Cardiac fibroblast (primary cell): ENCODE results near the gene TUB.

Source experiments
- DNase-seq, 2 donors: peaks; one replicate each; pipeline versions ENCODE4 v3.0.0 to v3.0.0-alpha.2; 2010; ENCODE audit warnings: low read depth in 2 of 2
- H3K4me3 ChIP-seq, 2 donors: replicated peaks in 1 of 2; 1 replicate in 1 of 2; 2 replicates in 1 of 2; pipeline ENCODE4 v1.5.1; 2011; ENCODE audit warnings: low read depth in 2 of 2, low read length in 2 of 2, mild to moderate bottlenecking in 2 of 2, moderate library complexity in 1 of 2
- TF ChIP-seq, protein P1 (sequence below): IDR thresholded peaks from one replicate; pipeline ENCODE4 v1.5.1; 2011; ENCODE audit warnings: low read depth, mild to moderate bottlenecking, low read length, inconsistent platforms

Gene TUB

DNA sequence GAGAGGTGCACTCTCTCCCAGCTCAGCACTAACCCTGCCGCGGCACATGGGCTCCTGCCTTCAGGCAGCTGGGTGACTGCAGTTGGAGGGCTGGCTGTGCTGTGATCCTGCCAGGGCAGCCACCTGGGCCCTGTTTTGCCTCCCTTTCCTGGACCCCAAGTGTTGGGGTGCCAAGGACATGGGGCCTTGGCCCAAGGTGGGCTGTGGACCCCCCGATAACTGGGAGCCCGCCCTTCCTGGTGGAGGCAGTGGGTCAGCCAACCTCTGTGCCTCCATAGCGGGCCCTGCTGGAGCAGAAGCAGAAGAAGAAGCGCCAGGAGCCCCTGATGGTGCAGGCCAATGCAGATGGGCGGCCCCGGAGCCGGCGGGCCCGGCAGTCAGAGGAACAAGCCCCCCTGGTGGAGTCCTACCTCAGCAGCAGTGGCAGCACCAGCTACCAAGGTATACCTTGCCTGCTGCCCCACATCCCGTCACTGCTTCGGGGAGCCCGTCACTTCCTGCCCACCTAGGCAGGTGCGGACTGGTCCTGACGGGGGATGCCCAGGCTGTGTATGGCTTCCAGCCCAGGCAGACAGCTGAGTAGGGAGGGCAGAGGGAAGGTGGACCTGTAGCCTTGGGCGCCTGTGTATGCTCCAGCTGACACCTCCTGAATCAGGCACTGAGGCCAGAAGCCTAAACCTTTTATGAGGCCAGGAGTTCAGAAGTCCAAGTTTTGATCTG lies 8.9 kb downstream of the TUB start:
- no peak overlapping the region for H3K4me3 ChIP-seq
- TF ChIP-seq, protein P1, sequence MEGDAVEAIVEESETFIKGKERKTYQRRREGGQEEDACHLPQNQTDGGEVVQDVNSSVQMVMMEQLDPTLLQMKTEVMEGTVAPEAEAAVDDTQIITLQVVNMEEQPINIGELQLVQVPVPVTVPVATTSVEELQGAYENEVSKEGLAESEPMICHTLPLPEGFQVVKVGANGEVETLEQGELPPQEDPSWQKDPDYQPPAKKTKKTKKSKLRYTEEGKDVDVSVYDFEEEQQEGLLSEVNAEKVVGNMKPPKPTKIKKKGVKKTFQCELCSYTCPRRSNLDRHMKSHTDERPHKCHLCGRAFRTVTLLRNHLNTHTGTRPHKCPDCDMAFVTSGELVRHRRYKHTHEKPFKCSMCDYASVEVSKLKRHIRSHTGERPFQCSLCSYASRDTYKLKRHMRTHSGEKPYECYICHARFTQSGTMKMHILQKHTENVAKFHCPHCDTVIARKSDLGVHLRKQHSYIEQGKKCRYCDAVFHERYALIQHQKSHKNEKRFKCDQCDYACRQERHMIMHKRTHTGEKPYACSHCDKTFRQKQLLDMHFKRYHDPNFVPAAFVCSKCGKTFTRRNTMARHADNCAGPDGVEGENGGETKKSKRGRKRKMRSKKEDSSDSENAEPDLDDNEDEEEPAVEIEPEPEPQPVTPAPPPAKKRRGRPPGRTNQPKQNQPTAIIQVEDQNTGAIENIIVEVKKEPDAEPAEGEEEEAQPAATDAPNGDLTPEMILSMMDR, result no peak
- DNase-seq, result no peak

DNA sequence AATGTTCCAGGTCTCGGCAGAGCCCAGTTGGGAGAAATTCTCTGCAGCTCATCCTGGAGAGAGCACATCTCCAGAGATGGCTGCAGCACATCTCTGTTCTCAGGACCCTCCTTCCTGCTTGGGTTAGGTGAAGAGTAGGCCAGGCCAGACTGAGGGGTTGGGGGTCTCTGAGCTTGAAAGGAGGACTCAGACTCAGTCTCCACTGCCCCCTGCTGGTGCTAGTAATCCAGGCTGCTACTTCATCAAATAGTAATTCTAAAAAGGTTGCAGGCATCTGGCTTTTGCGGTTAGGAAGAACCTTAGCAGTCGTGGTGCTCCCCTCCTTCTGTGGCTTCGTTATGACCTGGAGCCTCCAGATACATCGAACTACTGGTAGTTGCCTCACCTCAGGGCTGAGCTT lies 9.7 kb downstream of the TUB start:
- TF ChIP-seq, protein P1, result peak; percentile 63
- no peak overlapping the region for H3K4me3 ChIP-seq
- peak; percentile 40 to 54 for DNase-seq

DNA sequence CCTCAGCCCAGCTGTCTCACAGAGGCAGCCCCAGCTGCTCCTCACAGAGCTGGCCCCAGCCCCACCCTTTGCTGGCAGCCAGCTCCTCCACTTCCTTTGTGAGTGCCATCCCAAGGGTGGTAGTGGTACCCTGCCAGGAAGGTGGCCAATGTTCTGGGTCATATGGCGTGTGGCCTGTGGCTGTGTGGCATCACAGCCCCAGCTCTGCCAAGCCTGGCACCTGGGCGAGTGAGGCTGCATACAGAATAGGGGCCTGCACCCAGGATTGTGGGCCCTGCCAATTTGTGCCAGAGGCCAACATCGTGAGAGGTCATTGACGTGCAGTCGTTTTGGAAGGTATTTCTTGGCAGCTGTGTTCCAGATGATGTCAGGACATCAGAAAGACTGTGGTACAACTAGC lies 10.7 kb downstream of the TUB start:
- DNase-seq, result no peak
- TF ChIP-seq, protein P1, result no peak
- H3K4me3 ChIP-seq, result no peak overlapping the region

DNA sequence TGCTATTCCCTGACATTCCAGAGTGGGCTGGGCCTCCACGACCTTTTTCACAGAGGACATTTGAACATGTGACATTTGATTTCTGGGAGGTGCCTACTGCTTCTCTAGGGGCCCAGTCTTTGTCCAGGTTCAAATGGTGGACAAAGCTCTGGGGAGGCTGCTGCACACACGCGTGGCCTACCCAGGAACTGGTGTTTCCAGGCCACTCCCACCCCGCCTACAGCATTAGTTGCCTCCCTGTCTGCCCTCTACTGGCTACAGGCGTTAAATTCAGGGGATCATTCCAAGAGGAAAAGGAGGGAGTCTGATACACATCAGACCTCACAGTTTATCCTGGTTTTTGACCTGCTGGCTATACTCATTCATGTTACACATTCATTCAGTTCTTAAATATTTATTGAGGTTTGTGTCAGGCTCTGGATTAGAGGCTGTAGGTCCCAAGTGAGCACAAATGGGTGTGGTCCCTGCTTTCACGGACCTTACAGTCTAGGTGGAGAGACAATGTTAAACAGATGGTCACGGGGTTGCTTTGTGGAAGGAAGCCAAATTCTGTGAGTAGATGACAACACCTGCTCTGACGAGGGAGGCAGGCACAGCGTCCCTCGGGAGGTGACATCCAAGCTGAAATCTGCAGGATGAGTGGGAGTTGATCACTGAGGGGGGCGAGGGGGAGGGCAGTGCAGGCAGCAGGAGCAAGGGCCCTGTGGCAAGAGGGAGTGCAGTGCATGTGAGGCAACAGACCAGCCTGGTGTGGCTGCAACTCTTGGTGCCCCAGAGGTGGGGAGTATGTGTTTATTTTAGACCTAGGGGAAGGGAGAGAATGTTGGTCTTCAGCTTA lies 11.8 kb downstream of the TUB start:
- DNase-seq, result peak; percentile 74 to 77
- TF ChIP-seq, protein P1, result peak; percentile 85
- H3K4me3 ChIP-seq, result no peak overlapping the region

DNA sequence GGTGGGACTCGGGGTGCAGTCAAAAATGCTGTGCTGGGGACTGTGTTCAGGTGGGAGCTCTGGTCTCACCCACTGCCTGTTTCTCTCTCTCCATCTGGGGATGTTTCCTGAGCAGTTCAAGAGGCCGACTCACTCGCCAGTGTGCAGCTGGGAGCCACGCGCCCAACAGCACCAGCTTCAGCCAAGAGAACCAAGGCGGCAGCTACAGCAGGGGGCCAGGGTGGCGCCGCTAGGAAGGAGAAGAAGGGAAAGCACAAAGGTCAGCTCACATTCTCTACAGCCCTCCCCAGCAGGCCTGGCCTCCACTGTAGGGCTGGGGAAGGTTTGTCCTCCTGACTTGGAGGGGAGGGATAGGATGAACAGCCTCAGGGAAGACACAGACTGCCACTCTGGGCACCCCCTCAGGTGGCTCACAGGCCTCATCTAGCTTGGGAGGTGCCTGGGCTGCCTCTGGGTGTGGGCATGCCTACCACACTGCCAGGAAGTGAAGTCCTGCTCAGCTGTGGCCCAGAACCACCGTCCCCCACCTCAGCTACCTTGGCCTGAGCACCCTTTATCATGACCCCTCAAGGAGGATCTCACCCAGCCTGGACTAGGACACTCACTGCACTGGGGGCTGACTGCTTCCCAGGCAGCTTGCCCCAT lies 13.0 kb downstream of the TUB start:
- TF ChIP-seq, protein P1, result no peak
- no peak for DNase-seq
- H3K4me3 ChIP-seq, result no peak overlapping the region

DNA sequence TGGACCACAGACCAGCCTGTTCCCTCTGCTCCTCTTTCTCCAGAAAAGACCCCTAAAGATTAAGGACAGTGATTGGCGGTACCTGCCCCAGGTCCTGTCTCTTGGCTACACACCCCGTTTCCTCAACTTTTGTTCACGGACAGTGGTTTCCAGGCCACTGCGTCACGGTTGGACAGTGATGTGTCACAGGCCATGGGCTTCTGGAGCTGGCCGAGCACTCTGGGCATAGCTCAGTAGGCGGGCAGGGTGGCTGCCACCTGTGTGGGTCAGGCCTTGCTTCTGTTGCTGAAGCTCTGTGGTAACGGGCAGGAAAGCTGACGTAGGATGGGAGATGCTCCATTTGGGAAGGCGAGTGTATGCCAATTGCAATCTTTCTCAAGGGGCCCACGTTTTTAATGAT lies 13.6 kb downstream of the TUB start:
- TF ChIP-seq, protein P1, result no peak
- no peak overlapping the region for H3K4me3 ChIP-seq
- DNase-seq, result no peak
